Neural progenitor cell (in vitro differentiated cells): Measurements from ENCODE around the gene MARCHF3.

Experiments
- EZH2 ChIP-seq: fragments of 200-600 bp; sonication (generic); IDR thresholded peaks from 2 replicates; pipeline ENCODE4 v1.6.1; 2017; ENCODE audit warnings: antibody characterized with exemption, mild to moderate bottlenecking, moderate library complexity
- EZH2phosphoT487 ChIP-seq: fragments of 200-600 bp; sonication (generic); IDR thresholded peaks from 2 replicates; pipeline ENCODE4 v1.6.1; 2017; ENCODE audit warnings: antibody characterized with exemption
- TF ChIP-seq, protein P1 (sequence below): fragments of 200-600 bp; sonication (generic); IDR thresholded peaks from 2 replicates; pipeline ENCODE4 v1.5.1; 2017; ENCODE audit warnings: antibody characterized with exemption, mild to moderate bottlenecking

DNA sequence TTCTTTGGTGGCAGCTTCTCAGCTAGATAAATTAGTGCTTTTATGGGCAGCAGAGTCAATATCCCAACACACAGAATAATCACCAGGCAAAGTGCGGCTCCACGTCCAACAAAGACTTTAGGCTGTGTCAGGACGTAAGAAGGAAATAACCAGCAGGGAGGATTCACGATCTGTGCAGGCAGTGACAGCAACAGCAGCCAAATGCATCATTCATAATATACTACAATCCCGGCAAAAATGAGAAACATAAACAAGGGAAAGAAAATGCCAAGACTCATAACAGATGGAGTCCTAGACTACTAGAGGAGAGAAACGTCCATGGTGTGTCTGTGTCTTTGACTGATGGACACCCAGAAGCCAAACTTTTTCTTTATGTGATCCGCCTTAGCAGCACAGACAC lies 152.8 kb downstream of the MARCHF3 start:
- TF ChIP-seq EZH2: no peak
- no peak for TF ChIP-seq EZH2phosphoT487
- TF ChIP-seq, protein P1, sequence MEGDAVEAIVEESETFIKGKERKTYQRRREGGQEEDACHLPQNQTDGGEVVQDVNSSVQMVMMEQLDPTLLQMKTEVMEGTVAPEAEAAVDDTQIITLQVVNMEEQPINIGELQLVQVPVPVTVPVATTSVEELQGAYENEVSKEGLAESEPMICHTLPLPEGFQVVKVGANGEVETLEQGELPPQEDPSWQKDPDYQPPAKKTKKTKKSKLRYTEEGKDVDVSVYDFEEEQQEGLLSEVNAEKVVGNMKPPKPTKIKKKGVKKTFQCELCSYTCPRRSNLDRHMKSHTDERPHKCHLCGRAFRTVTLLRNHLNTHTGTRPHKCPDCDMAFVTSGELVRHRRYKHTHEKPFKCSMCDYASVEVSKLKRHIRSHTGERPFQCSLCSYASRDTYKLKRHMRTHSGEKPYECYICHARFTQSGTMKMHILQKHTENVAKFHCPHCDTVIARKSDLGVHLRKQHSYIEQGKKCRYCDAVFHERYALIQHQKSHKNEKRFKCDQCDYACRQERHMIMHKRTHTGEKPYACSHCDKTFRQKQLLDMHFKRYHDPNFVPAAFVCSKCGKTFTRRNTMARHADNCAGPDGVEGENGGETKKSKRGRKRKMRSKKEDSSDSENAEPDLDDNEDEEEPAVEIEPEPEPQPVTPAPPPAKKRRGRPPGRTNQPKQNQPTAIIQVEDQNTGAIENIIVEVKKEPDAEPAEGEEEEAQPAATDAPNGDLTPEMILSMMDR: no peak
